Transverse colon (tissue), 4 donors: ENCODE data around the gene ARHGEF26. TPM values are rescaled to one million over a fixed set of nuclear protein-coding genes. Genes with fewer than 3 reads are reported as not detected.

Source experiments
- DNase-seq: peaks from one replicate; pipeline ENCODE4 v3.0.0-alpha.2; 2019
- H3K27ac ChIP-seq, 4 donors: fragments of 200-600 bp; sonication (generic); 2 replicates each; pipeline ENCODE4 v1.5.1; 2016 to 2018; ENCODE audit warnings: inconsistent platforms in 4 of 4
- H3K27me3 ChIP-seq: fragments of 200-600 bp; sonication (generic); 2 replicates; pipeline ENCODE4 v1.5.1; 2017; ENCODE audit warnings: inconsistent platforms
- H3K36me3 ChIP-seq, 4 donors: fragments of 200-600 bp; sonication (generic); 2 replicates each; pipeline ENCODE4 v1.5.1; 2017 to 2019; ENCODE audit warnings: inconsistent platforms in 4 of 4
- H3K4me1 ChIP-seq, 4 donors: fragments of 200-600 bp; sonication (generic); 2 replicates each; pipeline ENCODE4 v1.5.1; 2017 to 2020; ENCODE audit warnings: inconsistent platforms in 4 of 4
- H3K4me3 ChIP-seq, 4 donors: fragments of 200-600 bp; sonication (generic); 1 replicate in 1 of 4; 2 replicates in 3 of 4; pipeline versions ENCODE4 v1.5.1 to v1.6.1; 2017 to 2019; ENCODE audit warnings: inconsistent platforms in 4 of 4
- H3K9me3 ChIP-seq, 2 donors: fragments of 200-600 bp; sonication (generic); 2 replicates each; pipeline ENCODE4 v1.5.1; 2017 to 2019; ENCODE audit warnings: inconsistent platforms in 2 of 2
- EP300 ChIP-seq: sonication (generic); formaldehyde crosslinking; IDR thresholded peaks from one replicate; pipeline ENCODE4 v1.6.1; 2017; ENCODE audit warnings: antibody characterized with exemption, low read depth
- POLR2A ChIP-seq: fragments of 450-650 bp; IDR thresholded peaks from one replicate; pipeline ENCODE4 v1.6.1; 2016; ENCODE audit warnings: antibody characterized with exemption, mild to moderate bottlenecking, moderate library complexity
- POLR2AphosphoS5 ChIP-seq, 3 donors: sonication (generic); formaldehyde crosslinking; IDR thresholded peaks; one replicate each; pipeline ENCODE4 v1.6.1; 2016; ENCODE audit warnings: antibody characterized with exemption in 3 of 3
- WGBS, 2 donors: methylation state at CpG; one replicate each; pipeline ENCODE4 v1.1.5; 2018; ENCODE audit warnings: low coverage in 1 of 2; 5-methylcytosine and 5-hydroxymethylcytosine counted together
- in situ Hi-C, 4 donors: fragments of 200-750 bp; cut with MboI; loops; one replicate each; pipeline versions ENCODE4 v1.15.0 to v1.15.1; 2017; ENCODE audit warnings: low sequenced_read_pairs in 3 of 4, low pct_ligation_motif_present in 1 of 4, low pct_unique_long_range_greater_than_20kb in 1 of 4
- intact Hi-C: fragments of 100-400 bp; cut with DNase I; formaldehyde crosslinking; loops from one replicate; pipeline ENCODE4 v1.15.1; 2023; ENCODE audit warnings: low total_unique reads
- total RNA-seq, 4 donors: library from RNA; depleted of rRNA; stranded (reverse); fragments of >200 nt; gene quantifications; one replicate each; pipeline ENCODE4 v1.1.0, GENCODE V29; 2016
- TF ChIP-seq, protein P1 (sequence below), 5 experiments: fragments of 200-600 bp in 3 of 5; fragments of 450-650 bp in 2 of 5; sonication (generic) in 3 of 5; IDR thresholded peaks; 1 replicate in 2 of 5; 2 replicates in 3 of 5; pipeline ENCODE4 v1.5.1; 2016 to 2017; ENCODE audit warnings: antibody characterized with exemption in 5 of 5, inconsistent platforms in 3 of 5, mild to moderate bottlenecking in 2 of 5, moderate library complexity in 1 of 5

The ARHGEF26 gene
- total RNA-seq, 4 donors from 2014 or later, result 8.6 to 15.0 (median 13.2) TPM

DNA sequence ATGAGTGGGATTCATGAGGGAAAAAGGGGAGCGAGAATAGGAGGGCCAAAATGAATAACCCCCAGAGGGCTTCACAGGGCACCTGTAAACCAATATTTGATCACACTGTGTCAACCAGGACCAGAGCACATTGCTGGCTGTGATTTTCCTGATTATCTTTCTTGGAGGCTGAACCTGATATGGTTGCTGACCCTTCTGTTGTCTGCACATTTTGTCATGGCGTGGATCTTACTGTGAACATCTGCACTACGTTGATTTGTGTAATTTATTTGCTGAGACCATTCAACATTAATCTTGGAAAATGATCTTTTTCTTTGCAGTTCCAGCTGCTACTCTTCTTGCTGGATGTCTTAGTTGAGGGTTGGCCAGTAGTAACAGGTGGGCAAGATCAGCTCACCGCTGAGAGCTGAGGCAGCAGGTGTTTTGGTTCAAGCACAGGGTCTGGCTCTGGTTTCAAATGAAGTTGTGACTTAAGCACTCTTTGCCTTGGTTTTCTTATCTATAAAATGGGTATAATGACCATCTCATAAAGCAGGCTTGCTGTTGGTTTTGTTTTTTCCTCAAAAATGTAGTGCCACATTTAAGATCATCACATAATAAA lies 61.2 kb downstream of the ARHGEF26 start:
- in situ Hi-C loops (no loop called here), intact Hi-C loops (no loop called here)
- Histone ChIP-seq H3K4me3 (no peak overlapping the region), H3K36me3 (no peaks in the 10 kb centered on the region), H3K27ac (peak overlapping the region; percentile 49 to 78 (median 65)), H3K27me3 (no peaks in the 10 kb centered on the region), H3K4me1 (peaks cover 0 to 13% (median 3%) of the 10 kb centered on the region in 4 donors), H3K9me3 (no peaks in the 10 kb centered on the region)
- DNase-seq, result no peak
- 78 to 86% methylated on average over 4 of the region's 4 CpGs for WGBS, 2 donors
- no peak for TF ChIP-seq EP300
- no peak for TF ChIP-seq POLR2AphosphoS5 (IDR thresholded peaks at IDR 0.05)
- TF ChIP-seq, protein P1, sequence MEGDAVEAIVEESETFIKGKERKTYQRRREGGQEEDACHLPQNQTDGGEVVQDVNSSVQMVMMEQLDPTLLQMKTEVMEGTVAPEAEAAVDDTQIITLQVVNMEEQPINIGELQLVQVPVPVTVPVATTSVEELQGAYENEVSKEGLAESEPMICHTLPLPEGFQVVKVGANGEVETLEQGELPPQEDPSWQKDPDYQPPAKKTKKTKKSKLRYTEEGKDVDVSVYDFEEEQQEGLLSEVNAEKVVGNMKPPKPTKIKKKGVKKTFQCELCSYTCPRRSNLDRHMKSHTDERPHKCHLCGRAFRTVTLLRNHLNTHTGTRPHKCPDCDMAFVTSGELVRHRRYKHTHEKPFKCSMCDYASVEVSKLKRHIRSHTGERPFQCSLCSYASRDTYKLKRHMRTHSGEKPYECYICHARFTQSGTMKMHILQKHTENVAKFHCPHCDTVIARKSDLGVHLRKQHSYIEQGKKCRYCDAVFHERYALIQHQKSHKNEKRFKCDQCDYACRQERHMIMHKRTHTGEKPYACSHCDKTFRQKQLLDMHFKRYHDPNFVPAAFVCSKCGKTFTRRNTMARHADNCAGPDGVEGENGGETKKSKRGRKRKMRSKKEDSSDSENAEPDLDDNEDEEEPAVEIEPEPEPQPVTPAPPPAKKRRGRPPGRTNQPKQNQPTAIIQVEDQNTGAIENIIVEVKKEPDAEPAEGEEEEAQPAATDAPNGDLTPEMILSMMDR (IDR thresholded peaks at IDR 0.05), result no peak
- no peak for TF ChIP-seq POLR2A

DNA sequence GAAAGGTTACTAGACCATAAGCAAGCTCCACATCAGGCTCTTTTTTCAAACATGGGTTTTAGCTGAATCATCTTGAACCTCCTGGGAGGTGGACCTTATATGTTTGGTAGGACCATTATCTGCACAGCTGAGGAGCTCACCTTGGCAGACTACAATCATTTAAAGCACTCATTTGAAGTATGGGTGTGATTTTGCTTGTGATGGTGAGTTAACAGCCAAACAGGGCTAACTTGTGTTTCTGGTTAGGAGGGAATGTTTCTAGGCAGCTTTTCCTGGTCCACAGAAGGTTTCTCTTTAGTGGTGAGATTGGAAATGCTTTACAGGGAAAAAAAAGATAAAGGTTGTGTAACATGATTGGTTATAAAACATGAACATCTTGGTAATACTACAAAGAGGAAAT lies 61.8 kb downstream of the ARHGEF26 start:
- Histone ChIP-seq H3K27ac (peak overlapping the region; percentile 49 to 78 (median 65)), H3K4me1 (peaks cover 0 to 13% (median 3%) of the 10 kb centered on the region in 4 donors), H3K4me3 (no peak overlapping the region), H3K36me3 (no peaks in the 10 kb centered on the region), H3K27me3 (no peaks in the 10 kb centered on the region), H3K9me3 (no peaks in the 10 kb centered on the region)
- intact Hi-C loops (no loop called here), in situ Hi-C loops (no loop called here)
- TF ChIP-seq POLR2AphosphoS5 (IDR thresholded peaks at IDR 0.05) (no peak), EP300 (no peak), POLR2A (no peak)
- TF ChIP-seq, protein P1 (IDR thresholded peaks at IDR 0.05), result no peak
- DNase-seq, result no peak

DNA sequence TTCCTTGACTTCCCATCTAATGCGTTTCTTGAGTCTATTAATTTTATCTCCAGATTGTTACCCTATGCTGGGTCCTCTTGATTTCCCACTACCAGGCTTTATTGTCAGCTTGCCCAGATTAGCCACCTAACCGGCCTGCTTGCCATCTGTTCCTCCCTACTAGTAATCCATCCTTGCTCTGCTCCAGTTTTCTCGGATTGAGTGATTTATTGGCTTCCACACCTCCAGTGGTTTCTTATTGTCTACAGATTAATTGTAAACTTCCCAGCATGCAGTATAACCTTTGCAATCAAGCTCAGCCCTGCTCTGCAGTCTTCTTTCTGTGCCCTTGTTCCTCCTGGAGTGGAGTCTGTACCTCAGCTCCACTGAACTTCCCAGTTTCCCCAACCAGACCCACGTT lies 63.4 kb downstream of the ARHGEF26 start:
- intact Hi-C loops, result no loop called here
- Histone ChIP-seq H3K36me3 (no peaks in the 10 kb centered on the region), H3K9me3 (no peaks in the 10 kb centered on the region), H3K4me1 (peaks cover 0 to 13% (median 3%) of the 10 kb centered on the region in 4 donors), H3K27me3 (no peaks in the 10 kb centered on the region), H3K27ac (no peak overlapping the region), H3K4me3 (no peak overlapping the region)
- in situ Hi-C loops, result no loop called here
- TF ChIP-seq, protein P1 (IDR thresholded peaks at IDR 0.05), result no peak
- TF ChIP-seq EP300, result no peak
- no peak for TF ChIP-seq POLR2A
- no peak for TF ChIP-seq POLR2AphosphoS5 (IDR thresholded peaks at IDR 0.05)
- 65 to 72% methylated on average over 3 to 4 of the region's 4 CpGs for WGBS, 2 donors
- DNase-seq, result no peak

DNA sequence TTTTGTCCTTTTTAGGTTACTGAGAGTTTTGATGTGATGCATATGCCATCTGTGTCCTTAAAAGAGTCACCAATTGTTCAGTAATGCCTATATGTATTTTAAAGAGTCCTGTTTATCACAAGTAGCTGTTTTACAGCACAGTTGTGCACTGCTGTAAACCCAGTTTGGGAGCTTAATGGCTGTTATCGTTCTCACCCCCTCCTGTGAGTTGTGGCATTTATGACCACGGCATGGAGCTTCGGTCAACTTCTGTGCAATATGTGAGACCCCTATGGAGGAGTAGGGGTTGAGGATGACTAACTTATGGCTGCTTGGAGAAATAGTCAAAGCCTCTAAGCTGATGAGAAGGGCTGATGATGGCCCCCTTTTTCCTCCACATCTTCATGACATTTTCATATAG lies 67.2 kb downstream of the ARHGEF26 start:
- H3K9me3 ChIP-seq, result no peaks in the 10 kb centered on the region

More for the DNA sequence above, 67.2 kb downstream of the ARHGEF26 start:
- Histone ChIP-seq H3K36me3 (no peaks in the 10 kb centered on the region), H3K4me3 (no peak overlapping the region), H3K4me1 (no peaks in the 10 kb centered on the region), H3K27ac (no peak overlapping the region), H3K27me3 (no peaks in the 10 kb centered on the region)
- WGBS, 2 donors, result 75 to 86% methylated on average over 3 of the region's 3 CpGs
- in situ Hi-C loops, result no loop called here
- TF ChIP-seq POLR2AphosphoS5 (IDR thresholded peaks at IDR 0.05) (no peak), EP300 (no peak), POLR2A (no peak)
- TF ChIP-seq, protein P1 (IDR thresholded peaks at IDR 0.05), result no peak
- no peak for DNase-seq
- intact Hi-C loops, result no loop called here
